HepG2 (cell line): ENCODE data around the gene TTLL11. TPM values are rescaled to one million over a fixed set of nuclear protein-coding genes. Genes with fewer than 3 reads are reported as not detected.

Source experiments
- ATF6 ChIP-seq: sonication (generic); formaldehyde crosslinking; conservative IDR thresholded peaks from 2 replicates; pipeline ENCODE4 v1.4.0; 2020; ENCODE audit warnings: missing genetic modification reagents
- HNF4G ChIP-seq, 2 experiments: sonication (generic) in 1 of 2; formaldehyde crosslinking in 1 of 2; IDR thresholded peaks; 2 replicates each; pipeline versions ENCODE4 v1.4.0 to v1.6.1; 2011 to 2020; ENCODE audit warnings: borderline replicate concordance in 2 of 2, low read depth in 2 of 2, mild to moderate bottlenecking in 2 of 2, low read length in 1 of 2, missing genetic modification reagents in 1 of 2, moderate library complexity in 1 of 2
- KAT7 ChIP-seq: IDR thresholded peaks from 2 replicates; pipeline ENCODE4 v1.6.1; 2018; ENCODE audit warnings: borderline replicate concordance, missing compliant biosample characterization
- KAT8 ChIP-seq: IDR thresholded peaks from 2 replicates; pipeline ENCODE4 v1.6.1; 2016; ENCODE audit warnings: missing genetic modification reagents, missing compliant biosample characterization
- KDM5B ChIP-seq: sonication (generic); formaldehyde crosslinking; IDR thresholded peaks from 2 replicates; pipeline ENCODE4 v1.4.0; 2020; ENCODE audit warnings: missing genetic modification reagents, mild to moderate bottlenecking, borderline replicate concordance
- PRPF4 ChIP-seq: fragments of 200-400 bp; formaldehyde crosslinking; IDR thresholded peaks from 2 replicates; pipeline ENCODE4 v1.6.1; 2016; ENCODE audit warnings: low read length, low read depth; ENCODE audit not compliant: poor library complexity, severe bottlenecking
- RFXANK ChIP-seq: IDR thresholded peaks from 2 replicates; pipeline ENCODE4 v1.6.1; 2016
- SMC3 ChIP-seq: IDR thresholded peaks from 2 replicates; pipeline ENCODE4 v1.6.1; 2011; ENCODE audit warnings: low read length, improper control_type of control experiment
- SOX5 ChIP-seq: IDR thresholded peaks from 2 replicates; pipeline ENCODE4 v1.6.1; 2016; ENCODE audit warnings: borderline replicate concordance
- THAP8 ChIP-seq: sonication (generic); formaldehyde crosslinking; IDR thresholded peaks from 2 replicates; pipeline ENCODE4 v1.5.1; 2020; ENCODE audit warnings: missing genetic modification reagents, mild to moderate bottlenecking, borderline replicate concordance
- WIZ ChIP-seq: sonication (generic); formaldehyde crosslinking; IDR thresholded peaks from 2 replicates; pipeline ENCODE4 v1.5.1; 2020; ENCODE audit warnings: mild to moderate bottlenecking, missing genetic modification reagents
- ZBTB39 ChIP-seq: sonication (generic); formaldehyde crosslinking; IDR thresholded peaks from 2 replicates; pipeline ENCODE4 v1.5.0; 2020; ENCODE audit warnings: missing genetic modification reagents
- ZKSCAN8 ChIP-seq: IDR thresholded peaks from 2 replicates; pipeline ENCODE4 v1.6.1; 2016; ENCODE audit warnings: borderline replicate concordance, missing genetic modification reagents, missing compliant biosample characterization
- ZMYM2 ChIP-seq: sonication (generic); formaldehyde crosslinking; IDR thresholded peaks from 2 replicates; pipeline ENCODE4 v1.8.0; 2022; ENCODE audit warnings: mild to moderate bottlenecking, missing genetic modification reagents
- ZNF367 ChIP-seq: sonication (generic); formaldehyde crosslinking; IDR thresholded peaks from 2 replicates; pipeline ENCODE4 v1.4.0; 2020; ENCODE audit warnings: missing genetic modification reagents, borderline replicate concordance
- ZNF512B ChIP-seq: sonication (generic); formaldehyde crosslinking; IDR thresholded peaks from 2 replicates; pipeline ENCODE4 v1.5.1; 2020; ENCODE audit warnings: missing genetic modification reagents, mild to moderate bottlenecking, borderline replicate concordance
- ZNF629 ChIP-seq: sonication (generic); formaldehyde crosslinking; conservative IDR thresholded peaks from 2 replicates; pipeline ENCODE4 v1.5.0; 2020; ENCODE audit warnings: missing genetic modification reagents
- ZNF639 ChIP-seq: conservative IDR thresholded peaks from 2 replicates; pipeline ENCODE4 v1.6.1; 2018; ENCODE audit warnings: missing genetic modification reagents
- ZNF740 ChIP-seq: sonication (generic); formaldehyde crosslinking; IDR thresholded peaks from 2 replicates; pipeline ENCODE4 v1.4.0; 2020; ENCODE audit warnings: missing genetic modification reagents
- ZNF747 ChIP-seq: sonication (generic); formaldehyde crosslinking; IDR thresholded peaks from 2 replicates; pipeline ENCODE4 v1.8.1; 2023; ENCODE audit warnings: missing genetic modification reagents, mild to moderate bottlenecking, borderline replicate concordance
- ZNF776 ChIP-seq: sonication (generic); formaldehyde crosslinking; IDR thresholded peaks from 2 replicates; pipeline ENCODE4 v1.4.0; 2020; ENCODE audit warnings: mild to moderate bottlenecking, missing genetic modification reagents
- polyA plus RNA-seq, 8 experiments: library from polyadenylated mRNA; depleted of rRNA in 3 of 8; stranded (reverse) in 7 of 8; unstranded in 1 of 8; fragments of >200 nt; fragmentation: Illumina TruSeq in 4 of 8; extraction: Trizol in 4 of 8; gene quantifications; 2 replicates each; pipeline versions ENCODE4 v1.2.1 to v1.2.3, GENCODE V29; 2011 to 2016; ENCODE audit warnings: low read depth in 4 of 8, missing spikeins in 1 of 8, mixed read lengths in 1 of 8; ENCODE audit not compliant: insufficient read depth in 1 of 8
- total RNA-seq, 5 experiments: library from RNA; depleted of rRNA; stranded (reverse); fragments of >200 nt; fragmentation: Illumina TruSeq; extraction: Trizol; gene quantifications; 2 replicates each; pipeline ENCODE4 v1.2.3, GENCODE V29; 2016; ENCODE audit warnings: low read depth in 1 of 5

The TTLL11 gene
- total and polyA plus RNA-seq, 2 of the 13 experiments (the other 11 are each of a cell fraction or from before 2014, with no cell fraction given), result 4.5 to 5.2 TPM

- TF ChIP-seq ZMYM2 (CRISPR knock-in tag), result no peak
- no peak for TF ChIP-seq SMC3
- TF ChIP-seq KAT7 (CRISPR knock-in tag), result no peak
- no peak for TF ChIP-seq ATF6
- TF ChIP-seq ZBTB39 (CRISPR knock-in tag), result no peak
- TF ChIP-seq ZKSCAN8 (CRISPR knock-in tag), result peak; percentile 38; the same call in 1 of the 2 replicates
- no peak for TF ChIP-seq HNF4G (IDR thresholded peaks at IDR 0.05; ENCODE audit: borderline replicate concordance, low read depth, low read length)
- no peak for TF ChIP-seq HNF4G (CRISPR knock-in tag; IDR thresholded peaks at IDR 0.05; ENCODE audit: borderline replicate concordance, low read depth)
- TF ChIP-seq ZNF747 (CRISPR knock-in tag), result no peak; the same call in 1 of the 2 replicates
- TF ChIP-seq KAT8 (CRISPR knock-in tag), result peak; percentile 64
- TF ChIP-seq ZNF629 (CRISPR knock-in tag), result peak; percentile 81
- TF ChIP-seq ZNF512B (CRISPR knock-in tag), result no peak
- no peak for TF ChIP-seq ZNF639 (CRISPR knock-in tag)
- TF ChIP-seq ZNF367 (CRISPR knock-in tag), result no peak
- TF ChIP-seq WIZ (CRISPR knock-in tag), result no peak
- TF ChIP-seq KDM5B (CRISPR knock-in tag), result no peak
- no peak for TF ChIP-seq PRPF4
- no peak for TF ChIP-seq ZNF776 (CRISPR knock-in tag)
- TF ChIP-seq THAP8 (CRISPR knock-in tag), result no peak
- no peak for TF ChIP-seq ZNF740 (CRISPR knock-in tag)
- no peak for TF ChIP-seq RFXANK (CRISPR knock-in tag)
- peak; percentile 88 for TF ChIP-seq SOX5
Observed at GRCh38 chr9:121975801-121976277, 117.3 kb downstream of the TTLL11 start (continued).
